RPMI7951 (cell line): ENCODE measurements around the gene SIRPD. TPM values are rescaled to one million over a fixed set of nuclear protein-coding genes. Genes with fewer than 3 reads are reported as not detected.

Experiments used
- DNase-seq: peaks from one replicate; pipeline ENCODE4 v3.0.0-alpha.2; 2012; ENCODE audit warnings: low read depth
- total RNA-seq: library from RNA; depleted of rRNA; stranded (reverse); fragments of >200 nt; shearing (Covaris generic); gene quantifications from 2 replicates; pipeline ENCODE4 v1.2.3, GENCODE V29; 2014; rRNA removed

SIRPD gene
- total RNA-seq, 1 experiment from 2014 or later = 0.36 TPM

- no peak for DNase-seq
These were observed 63.1 kb downstream of the SIRPD start for GRCh38 chr20:1494436-1494835.

DNA sequence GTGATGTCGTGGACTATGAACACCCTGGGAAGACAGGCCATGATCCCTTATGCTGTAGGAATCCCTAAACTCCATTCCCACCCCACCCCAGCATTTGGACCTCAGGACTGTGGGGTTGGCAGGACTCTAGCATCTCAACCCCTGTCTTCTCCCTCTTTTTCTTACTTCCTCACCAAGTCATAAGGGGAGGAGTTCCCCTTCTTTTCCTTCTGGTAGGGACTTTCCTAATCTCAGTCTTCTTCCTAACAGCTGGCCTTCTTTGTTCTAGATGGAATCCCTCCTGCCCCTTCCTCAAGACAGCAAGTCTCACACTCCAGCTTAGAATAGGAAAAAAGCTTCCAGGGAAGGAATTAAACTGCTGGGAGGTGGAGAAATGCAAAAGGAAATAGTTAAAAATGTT lies 64.0 kb downstream of the SIRPD start:
- no peak for DNase-seq

DNA sequence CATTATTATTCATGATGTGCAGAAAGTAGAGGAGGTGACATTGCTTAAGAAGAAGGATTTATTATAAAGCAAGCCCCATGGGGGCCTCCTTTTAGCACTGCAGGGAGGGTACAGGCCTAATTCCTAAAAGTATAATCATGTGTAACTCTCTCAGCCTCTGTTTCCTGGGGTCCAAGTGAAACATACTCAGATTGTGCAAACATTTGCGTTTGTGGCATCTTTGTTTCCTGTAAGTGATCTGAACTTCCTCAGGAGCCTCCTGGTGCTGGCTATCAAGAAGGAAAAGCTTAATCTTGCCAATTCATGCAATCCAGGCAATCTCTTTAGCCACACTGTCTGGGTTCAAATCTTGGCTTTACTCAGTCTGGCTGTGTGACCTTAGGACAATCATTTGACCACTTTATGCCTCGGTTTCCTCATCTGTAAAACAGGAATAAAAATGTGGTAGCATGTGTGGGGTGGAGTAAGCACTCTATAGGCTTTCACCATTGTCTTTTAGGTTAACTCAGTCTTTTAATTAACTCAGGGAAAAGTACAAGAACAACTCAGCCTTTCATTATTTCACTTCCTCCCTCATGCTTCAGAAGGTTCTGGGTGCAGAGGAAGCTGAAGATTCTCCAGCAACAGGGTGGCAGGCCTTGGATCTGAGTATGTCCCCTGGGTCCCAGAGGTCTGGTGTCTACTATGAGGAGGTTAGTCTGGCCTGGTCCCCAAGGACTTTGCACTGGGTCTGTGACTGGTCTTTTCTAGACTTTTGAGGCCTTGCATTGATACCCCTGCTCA lies 65.5 kb downstream of the SIRPD start:
- DNase-seq = no peak

- no peak for DNase-seq
These were observed 66.1 kb downstream of the SIRPD start, which contains the start of gene SIRPB2 for GRCh38 chr20:1491281-1491840. Gene SIRPB2, minus strand, starts transcription at chr20:1491420. Its CDS starts 61 bp downstream, at chr20:1491359.

DNA sequence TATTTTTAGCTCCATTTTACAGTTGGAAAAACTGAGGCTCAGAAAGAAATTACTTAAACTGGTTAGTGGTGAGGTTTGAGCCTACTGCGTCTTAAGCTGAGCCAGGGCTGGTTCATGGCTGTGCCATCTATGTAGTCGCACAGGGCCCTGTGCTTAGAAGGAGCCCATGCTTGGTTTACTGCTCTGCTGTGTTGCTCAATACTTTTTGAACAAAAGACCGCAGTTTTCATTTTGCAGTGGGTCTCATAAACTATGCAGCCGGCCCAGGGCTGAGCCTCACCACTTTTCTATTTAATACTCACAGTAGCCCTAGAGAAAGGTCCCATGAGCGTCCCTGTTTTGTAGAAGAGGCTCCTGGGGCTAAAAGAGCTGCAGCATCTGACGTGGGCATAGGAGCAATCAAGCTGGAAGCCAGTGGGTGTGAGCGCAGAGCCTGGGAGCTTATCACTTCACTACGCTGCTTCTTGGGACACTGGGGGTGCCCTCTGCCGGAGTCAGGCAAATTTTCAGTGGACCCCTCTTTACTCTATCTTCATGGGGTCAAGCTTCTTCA lies 66.8 kb downstream of the SIRPD start:
- no peak for DNase-seq

- DNase-seq = peak; percentile 61
These were observed 67.6 kb downstream of the SIRPD start for GRCh38 chr20:1489764-1490436.

DNA sequence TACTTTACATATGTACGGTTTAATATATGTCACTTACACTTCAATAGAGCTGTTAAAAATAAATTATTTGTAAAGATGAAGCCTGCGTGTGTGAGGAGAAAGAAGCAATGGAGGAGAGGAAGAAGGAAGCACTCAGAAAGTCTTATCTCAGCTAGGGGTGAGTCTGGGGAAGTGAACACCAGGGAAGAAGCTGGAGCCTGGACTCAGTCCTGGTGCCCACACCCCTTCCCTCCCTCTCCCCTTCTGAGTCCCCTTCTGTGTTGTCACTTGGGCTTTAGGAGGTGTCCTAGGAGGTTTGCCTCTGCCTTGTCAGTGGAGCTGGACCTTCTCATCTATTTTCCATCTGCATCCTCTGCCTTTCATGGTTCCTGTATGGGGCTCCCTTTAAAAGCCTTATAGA lies 68.2 kb downstream of the SIRPD start:
- no peak for DNase-seq

DNA sequence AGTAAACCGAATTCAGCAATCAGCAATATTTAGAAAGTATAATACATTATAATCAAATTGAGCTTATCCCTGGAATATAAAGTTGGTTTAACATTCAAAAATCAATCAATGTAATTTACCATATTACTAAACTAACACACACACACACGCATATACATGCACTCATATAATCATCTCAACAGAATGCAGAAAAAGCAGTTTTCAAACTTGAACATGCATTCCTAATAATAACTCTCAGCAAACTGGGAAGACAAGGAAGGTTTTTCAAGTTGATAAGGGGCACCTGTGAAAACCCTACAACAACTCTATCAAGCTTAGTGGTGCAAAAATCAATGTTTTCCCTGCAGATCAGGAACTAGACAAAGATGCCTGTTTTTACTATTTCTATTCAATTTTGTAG lies 70.9 kb downstream of the SIRPD start:
- DNase-seq = no peak

- DNase-seq = peak; percentile 79
These were observed 72.9 kb downstream of the SIRPD start for GRCh38 chr20:1484438-1485116.

Other genes with a start within 250 kb of the SIRPD start
- 4.8 and 6.4 TPM in 2 replicates for gene SDCBP2, start 228.6 kb downstream of the SIRPD start, total RNA-seq
- gene FKBP1A, start 164.7 kb downstream of the SIRPD start, total RNA-seq = 527 and 564 TPM in 2 replicates
- gene NSFL1C, start 90.9 kb downstream of the SIRPD start, total RNA-seq = 35.2 and 44.1 TPM in 2 replicates
- gene SIRPB2, start 66.3 kb downstream of the SIRPD start, total RNA-seq = not detected in 2 replicates
- gene SIRPB1, start 62.3 kb upstream of the SIRPD start, total RNA-seq = 15.6 and 22.1 TPM in 2 replicates
- gene SIRPG, start 100.1 kb upstream of the SIRPD start, total RNA-seq = 2.9 and 3.1 TPM in 2 replicates